HEK293T (cell line): ENCODE measurements around the gene SELE.

Source experiments
- ARNT ChIP-seq: fragments of 450-650 bp; IDR thresholded peaks from 2 replicates; pipeline ENCODE4 v1.6.1; 2017; ENCODE audit warnings: mild to moderate bottlenecking
- BHLHE40 ChIP-seq: fragments of 450-650 bp; IDR thresholded peaks from 2 replicates; pipeline ENCODE4 v1.6.1; 2016; ENCODE audit warnings: mild to moderate bottlenecking, moderate library complexity, borderline replicate concordance
- ELF4 ChIP-seq: fragments of 450-650 bp; IDR thresholded peaks from 2 replicates; pipeline ENCODE4 v1.6.1; 2017; ENCODE audit warnings: antibody characterized with exemption
- FOXK2 ChIP-seq: fragments of 450-650 bp; IDR thresholded peaks from 2 replicates; pipeline ENCODE4 v1.6.1; 2016; ENCODE audit warnings: mild to moderate bottlenecking
- FOXM1 ChIP-seq: fragments of 450-650 bp; IDR thresholded peaks from 2 replicates; pipeline ENCODE4 v1.6.1; 2017; ENCODE audit warnings: mild to moderate bottlenecking, borderline replicate concordance
- HDGF ChIP-seq: fragments of 450-650 bp; IDR thresholded peaks from 2 replicates; pipeline ENCODE4 v1.6.1; 2017; ENCODE audit warnings: antibody characterized with exemption, borderline replicate concordance
- LEF1 ChIP-seq: fragments of 450-650 bp; IDR thresholded peaks from 2 replicates; pipeline ENCODE4 v1.6.1; 2017; ENCODE audit warnings: mild to moderate bottlenecking, borderline replicate concordance
- PKNOX1 ChIP-seq: fragments of 450-650 bp; IDR thresholded peaks from 2 replicates; pipeline ENCODE4 v1.6.1; 2016
- SP1 ChIP-seq: fragments of 450-650 bp; IDR thresholded peaks from 2 replicates; pipeline ENCODE4 v1.6.1; 2017
- TARDBP ChIP-seq: fragments of 450-650 bp; IDR thresholded peaks from 2 replicates; pipeline ENCODE4 v1.6.1; 2016
- ZNF384 ChIP-seq: fragments of 450-650 bp; IDR thresholded peaks from 2 replicates; pipeline ENCODE4 v1.6.1; 2016

- TF ChIP-seq SP1 (no peak), ELF4 (no peak), PKNOX1 (no peak), TARDBP (no peak), FOXK2 (no peak), FOXM1 (no peak), ZNF384 (no peak), BHLHE40 (no peak), HDGF (no peak), LEF1 (no peak), ARNT (no peak)
Measured at GRCh38 chr1:169762699-169763098, 28.8 kb upstream of the SELE start.
